ENCODE data around the gene CMC2.

The CMC2 gene

GRCh38 chr16:80993834-80994233, 12.9 kb downstream of the CMC2 start:
- no peak for DNase-seq
- Mint-ChIP-seq H3K4me1 (peaks cover 10 to 36% of the 10 kb centered on the region in 2 donors), H3K4me3 (no peak overlapping the region), H3K9me3 (no peaks in the 10 kb centered on the region), H3K27ac (no peak overlapping the region), H3K27me3 (no peaks in the 10 kb centered on the region), H3K36me3 (peaks cover 27 to 37% of the 10 kb centered on the region in 2 donors)
- no peak for ATAC-seq (replicated peaks)

GRCh38 chr16:80993307-80993706, 13.4 kb downstream of the CMC2 start:
- Mint-ChIP-seq H3K27ac (no peak overlapping the region), H3K4me1 (peaks cover 9 to 31% of the 10 kb centered on the region in 2 donors), H3K27me3 (no peaks in the 10 kb centered on the region), H3K36me3 (peaks cover 27 to 36% of the 10 kb centered on the region in 2 donors), H3K4me3 (no peak overlapping the region), H3K9me3 (no peaks in the 10 kb centered on the region)
- DNase-seq (no peak), ATAC-seq (replicated peaks) (no peak)

GRCh38 chr16:80992676-80993293, 13.9 kb downstream of the CMC2 start:
- Mint-ChIP-seq H3K27ac (no peak overlapping the region), H3K36me3 (peaks cover 27 to 36% of the 10 kb centered on the region in 2 donors), H3K4me3 (no peak overlapping the region), H3K4me1 (peaks cover 9 to 28% of the 10 kb centered on the region in 2 donors), H3K9me3 (no peaks in the 10 kb centered on the region), H3K27me3 (no peaks in the 10 kb centered on the region)
- ATAC-seq (replicated peaks) (no peak), DNase-seq (no peak)

GRCh38 chr16:80991792-80992430, 14.8 kb downstream of the CMC2 start:
- peaks cover 31 to 42% of the 10 kb centered on the region in 2 donors for H3K36me3 Mint-ChIP-seq

GRCh38 chr16:80990978-80991377, 15.7 kb downstream of the CMC2 start:
- Mint-ChIP-seq H3K27me3 (no peaks in the 10 kb centered on the region), H3K9me3 (no peaks in the 10 kb centered on the region), H3K36me3 (peaks cover 35 to 48% of the 10 kb centered on the region in 2 donors), H3K4me3 (no peak overlapping the region), H3K4me1 (peaks cover 10 to 29% of the 10 kb centered on the region in 2 donors), H3K27ac (no peak overlapping the region)
- ATAC-seq (replicated peaks) (no peak), DNase-seq (no peak)

More at GRCh38 chr16:80991792-80992430, 14.8 kb downstream of the CMC2 start:
- DNase-seq (no peak), ATAC-seq (replicated peaks) (no peak)
- no peaks in the 10 kb centered on the region for H3K9me3 Mint-ChIP-seq
- H3K4me3 Mint-ChIP-seq: no peak overlapping the region
- peaks cover 8 to 28% of the 10 kb centered on the region in 2 donors for H3K4me1 Mint-ChIP-seq
- no peaks in the 10 kb centered on the region for H3K27me3 Mint-ChIP-seq
- no peak overlapping the region for H3K27ac Mint-ChIP-seq

DNA sequence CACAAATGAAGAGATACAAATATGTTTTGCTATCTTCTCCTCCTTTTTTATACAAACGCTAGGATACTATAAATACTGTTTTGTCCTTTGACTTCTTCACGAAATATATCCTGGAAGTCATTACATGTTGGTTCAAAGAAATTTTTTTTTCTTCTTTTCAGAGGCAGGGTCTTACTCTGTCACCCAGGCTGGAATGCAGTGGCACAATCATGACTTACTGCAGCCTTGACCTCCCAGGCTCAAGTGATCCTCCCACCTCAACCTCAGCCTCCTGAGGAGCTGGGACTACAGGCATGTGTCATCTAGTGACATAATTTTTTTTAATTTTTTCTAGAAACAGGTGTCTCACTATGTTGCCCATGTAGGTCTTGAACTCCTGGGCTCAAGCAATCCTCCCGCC, 16.1 kb downstream of the CMC2 start:
- Mint-ChIP-seq H3K9me3 (no peaks in the 10 kb centered on the region), H3K4me1 (peaks cover 10 to 32% of the 10 kb centered on the region in 2 donors), H3K36me3 (peaks cover 39 to 51% of the 10 kb centered on the region in 2 donors), H3K4me3 (no peak overlapping the region), H3K27ac (no peak overlapping the region), H3K27me3 (no peaks in the 10 kb centered on the region)
- DNase-seq (no peak), ATAC-seq (replicated peaks) (no peak)

DNA sequence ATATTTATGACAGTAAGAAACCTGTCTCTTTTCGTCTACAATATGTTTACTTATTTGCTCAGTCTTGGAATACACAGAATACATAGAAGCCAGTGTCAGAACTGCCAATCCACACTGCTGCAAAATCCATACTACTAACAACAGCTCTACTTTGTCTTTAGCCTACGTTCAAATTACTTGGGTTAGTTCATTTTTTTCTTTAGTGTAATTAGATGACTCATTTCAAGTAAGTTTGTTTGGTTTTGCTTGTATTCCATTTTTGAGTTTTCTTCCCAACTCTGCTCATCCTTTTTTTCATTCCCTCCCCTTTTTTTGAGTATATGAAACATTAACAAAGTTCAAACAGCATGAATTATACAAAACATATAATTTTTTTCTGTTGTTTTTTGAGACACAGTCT, 16.9 kb downstream of the CMC2 start:
- H3K4me1 Mint-ChIP-seq: peaks cover 10 to 34% of the 10 kb centered on the region in 2 donors
- no peak overlapping the region for H3K27ac Mint-ChIP-seq
- no peaks in the 10 kb centered on the region for H3K9me3 Mint-ChIP-seq
- H3K36me3 Mint-ChIP-seq: peaks cover 37 to 49% of the 10 kb centered on the region in 2 donors
- DNase-seq (no peak), ATAC-seq (replicated peaks) (no peak)
- no peaks in the 10 kb centered on the region for H3K27me3 Mint-ChIP-seq
- H3K4me3 Mint-ChIP-seq: no peak overlapping the region

DNA sequence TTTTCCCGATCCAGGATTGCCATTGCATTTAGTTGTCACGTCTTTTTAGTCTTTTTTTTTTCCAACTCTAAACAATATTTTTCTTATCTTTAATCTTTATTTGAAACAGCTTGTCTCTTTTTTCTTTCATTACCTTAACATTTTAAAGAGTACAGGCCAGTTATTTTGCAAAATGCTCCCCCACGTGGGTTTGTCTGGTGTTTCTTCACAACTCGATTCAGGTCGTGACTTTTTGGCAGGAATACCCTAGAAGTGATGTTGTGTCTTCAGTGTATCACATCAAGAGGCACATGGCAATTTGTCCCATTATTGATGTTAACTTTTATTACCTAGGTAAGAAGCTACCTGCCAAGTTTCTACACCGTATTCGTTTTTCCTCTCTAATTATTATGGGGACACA, 17.9 kb downstream of the CMC2 start:
- DNase-seq: no peak
- H3K27me3 Mint-ChIP-seq: no peaks in the 10 kb centered on the region
- H3K36me3 Mint-ChIP-seq: peaks cover 33 to 45% of the 10 kb centered on the region in 2 donors
- peaks cover 10 to 27% of the 10 kb centered on the region in 2 donors for H3K4me1 Mint-ChIP-seq
- H3K9me3 Mint-ChIP-seq: no peaks in the 10 kb centered on the region
- H3K4me3 Mint-ChIP-seq: no peak overlapping the region
- H3K27ac Mint-ChIP-seq: no peak overlapping the region
- ATAC-seq (replicated peaks): no peak

GRCh38 chr16:80986557-80986956, 20.1 kb downstream of the CMC2 start:
- no peak overlapping the region for H3K27ac Mint-ChIP-seq
- no peak overlapping the region for H3K4me3 Mint-ChIP-seq
- no peaks in the 10 kb centered on the region for H3K9me3 Mint-ChIP-seq
- no peak for ATAC-seq (replicated peaks)
- no peak for DNase-seq
- no peaks in the 10 kb centered on the region for H3K27me3 Mint-ChIP-seq
- H3K4me1 Mint-ChIP-seq: peaks cover 5 to 19% of the 10 kb centered on the region in 2 donors
- peaks cover 28 to 33% of the 10 kb centered on the region in 2 donors for H3K36me3 Mint-ChIP-seq

GRCh38 chr16:80985611-80986010, 21.1 kb downstream of the CMC2 start:
- Mint-ChIP-seq H3K36me3 (peaks cover 26 to 30% of the 10 kb centered on the region in 2 donors), H3K27me3 (no peaks in the 10 kb centered on the region), H3K27ac (no peak overlapping the region), H3K9me3 (no peaks in the 10 kb centered on the region), H3K4me1 (peaks cover 5 to 19% of the 10 kb centered on the region in 2 donors), H3K4me3 (no peak overlapping the region)
- no peak for ATAC-seq (replicated peaks)
- no peak for DNase-seq

DNA sequence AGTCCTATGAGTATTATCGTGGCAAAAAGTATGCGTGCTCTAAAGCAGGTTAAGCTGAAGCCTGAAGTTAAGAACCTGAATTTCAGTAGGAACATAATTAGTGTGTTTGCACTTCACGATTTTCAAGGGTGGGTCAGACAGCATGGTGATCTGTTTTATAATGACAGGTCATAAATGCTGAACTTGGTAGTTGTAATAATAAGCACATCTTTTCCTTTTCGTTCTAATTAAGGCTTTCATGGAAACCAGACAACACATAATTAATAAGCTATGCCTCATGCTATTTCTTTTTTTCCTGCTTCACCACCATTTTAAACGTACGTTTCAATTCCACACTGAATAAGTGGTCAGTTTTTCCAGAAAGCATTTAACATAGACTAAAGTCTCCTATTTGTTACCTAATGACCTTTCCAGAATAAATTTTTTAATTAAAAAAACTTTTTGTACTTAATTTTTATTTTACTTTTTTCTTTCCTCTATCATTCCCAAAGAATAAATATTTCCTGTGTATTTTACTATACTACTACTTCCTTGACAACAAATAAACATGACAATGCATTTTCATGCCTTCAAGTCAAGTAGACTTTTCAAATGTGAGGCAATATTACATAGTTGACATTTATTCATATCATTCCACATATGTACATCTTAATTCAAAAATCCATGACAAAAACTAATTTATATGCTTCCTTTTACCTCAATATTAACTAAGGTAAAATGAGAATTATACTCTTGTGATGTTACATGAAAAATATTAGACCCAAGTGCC, 22.4 kb downstream of the CMC2 start:
- H3K27ac Mint-ChIP-seq: no peak overlapping the region
- H3K4me3 Mint-ChIP-seq: no peak overlapping the region
- no peaks in the 10 kb centered on the region for H3K9me3 Mint-ChIP-seq
- DNase-seq (no peak), ATAC-seq (replicated peaks) (no peak)
- H3K36me3 Mint-ChIP-seq: peaks cover 24% of the 10 kb centered on the region in 2 donors
- H3K27me3 Mint-ChIP-seq: no peaks in the 10 kb centered on the region
- peaks cover 5 to 19% of the 10 kb centered on the region in 2 donors for H3K4me1 Mint-ChIP-seq

GRCh38 chr16:80982646-80983045, 24.0 kb downstream of the CMC2 start:
- Mint-ChIP-seq H3K36me3 (peaks cover 27 to 35% of the 10 kb centered on the region in 2 donors), H3K27ac (no peak overlapping the region), H3K4me3 (no peak overlapping the region), H3K4me1 (peaks cover 5 to 14% of the 10 kb centered on the region in 2 donors), H3K27me3 (no peaks in the 10 kb centered on the region), H3K9me3 (no peaks in the 10 kb centered on the region)
- ATAC-seq (replicated peaks): no peak
- DNase-seq: no peak

DNA sequence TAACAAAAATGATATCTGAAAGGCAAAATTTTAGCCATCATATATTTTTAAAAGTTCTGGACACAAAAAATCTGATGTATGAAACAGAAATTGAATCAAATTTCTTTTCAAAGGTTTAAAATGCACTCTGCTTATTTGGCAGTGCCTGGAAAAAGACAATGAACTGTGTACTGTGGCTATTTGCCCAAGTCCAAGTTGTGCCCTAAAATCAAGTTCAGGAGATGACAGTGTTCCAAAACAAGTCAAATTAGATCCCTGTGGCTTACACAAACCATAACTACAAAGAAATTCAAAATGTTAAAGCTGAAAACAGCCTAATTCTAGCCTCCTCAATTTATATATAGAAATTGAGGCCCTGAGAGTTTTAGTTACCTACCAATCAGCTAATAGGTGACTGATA, 25.6 kb downstream of the CMC2 start:
- H3K27me3 Mint-ChIP-seq: no peaks in the 10 kb centered on the region
- H3K9me3 Mint-ChIP-seq: no peaks in the 10 kb centered on the region
- H3K4me1 Mint-ChIP-seq: peaks cover 0 to 5% of the 10 kb centered on the region in 2 donors
- no peak for ATAC-seq (replicated peaks)
- H3K36me3 Mint-ChIP-seq: peaks cover 21 to 34% of the 10 kb centered on the region in 2 donors
- DNase-seq: no peak
- H3K4me3 Mint-ChIP-seq: no peak overlapping the region
- no peak overlapping the region for H3K27ac Mint-ChIP-seq

- Mint-ChIP-seq H3K27me3 (no peaks in the 10 kb centered on the region), H3K27ac (no peak overlapping the region)
Observed at GRCh38 chr16:80976946-80977345, 29.7 kb downstream of the CMC2 start.

More at GRCh38 chr16:80976946-80977345, 29.7 kb downstream of the CMC2 start:
- H3K4me3 Mint-ChIP-seq: no peak overlapping the region
- DNase-seq (no peak), ATAC-seq (replicated peaks) (no peak)
- peaks cover 0 to 1% of the 10 kb centered on the region in 2 donors for H3K4me1 Mint-ChIP-seq
- peaks cover 32 to 50% of the 10 kb centered on the region in 2 donors for H3K36me3 Mint-ChIP-seq
- no peaks in the 10 kb centered on the region for H3K9me3 Mint-ChIP-seq

Data from stimulated activated naive B cell treated with anti-CD40 and anti-IgM and Interleukin-4, amounts not matched to agents 10 μg/mL and 1 μg/mL and 100 μg/mL, for 72 hours (primary cell).